MCF 10A (cell line): Measurements from ENCODE around the gene CACNA2D4. TPM values are rescaled to one million over a fixed set of nuclear protein-coding genes. Genes with fewer than 3 reads are reported as not detected.

ENCODE experiments used
- BruUV-seq: library from RNA; stranded (reverse); fragments of 400-500 nt; replicated peaks from 2 replicates; lab custom pipeline; 2021; lab: Mats Ljungman, UMichigan
- CTCF ChIA-PET: fragments of 300-600 bp; sonication (Branson Sonifier 250); formaldehyde crosslinking; extraction: SDS; loops from one replicate; lab custom pipeline; 2021; ENCODE audit warnings: antibody characterized with exemption, inconsistent platforms; lab: Yijun Ruan, JAX
- POLR2A ChIA-PET: fragments of 300-600, 350-650 bp; sonication (Branson Sonifier 250); formaldehyde crosslinking; extraction: SDS; loops from one replicate; lab custom pipeline; 2020; ENCODE audit warnings: antibody characterized with exemption, inconsistent platforms; lab: Yijun Ruan, JAX
- DNase-seq: peaks from one replicate; pipeline ENCODE4 v3.0.0-alpha.2; 2018; ENCODE audit not compliant: unreplicated experiment
- H3K27ac Mint-ChIP-seq: one replicate; pipeline ENCODE4 v1.8.0; 2022; ENCODE audit warnings: mild to moderate bottlenecking, low read depth, mixed read lengths; ENCODE audit not compliant: unreplicated experiment
- H3K27me3 Mint-ChIP-seq: one replicate; pipeline ENCODE4 v1.8.0; 2022; ENCODE audit warnings: mixed read lengths; ENCODE audit not compliant: insufficient read depth, unreplicated experiment
- H3K36me3 Mint-ChIP-seq: one replicate; pipeline ENCODE4 v1.8.0; 2022; ENCODE audit warnings: mild to moderate bottlenecking, moderate library complexity, mixed read lengths; ENCODE audit not compliant: insufficient read depth, unreplicated experiment
- H3K4me1 Mint-ChIP-seq: one replicate; pipeline ENCODE4 v1.8.0; 2022; ENCODE audit warnings: mixed read lengths; ENCODE audit not compliant: insufficient read depth, unreplicated experiment
- H3K4me3 Mint-ChIP-seq: one replicate; pipeline ENCODE4 v1.8.0; 2022; ENCODE audit warnings: mild to moderate bottlenecking, moderate library complexity, mixed read lengths; ENCODE audit not compliant: unreplicated experiment
- H3K9me3 Mint-ChIP-seq: one replicate; pipeline ENCODE4 v1.8.0; 2022; ENCODE audit warnings: mixed read lengths; ENCODE audit not compliant: unreplicated experiment
- CTCF ChIP-seq: fragments of 200-600 bp; IDR thresholded peaks from one replicate; pipeline ENCODE4 v1.8.0; 2022; ENCODE audit warnings: antibody characterized with exemption, mild to moderate bottlenecking; ENCODE audit not compliant: unreplicated experiment
- intact Hi-C: fragments of 100-400 bp; cut with micrococcal nuclease; formaldehyde crosslinking; loops from 2 replicates; pipeline ENCODE4 v1.14.1; 2022
- total RNA-seq: library from RNA; stranded (reverse); gene quantifications from 2 replicates; pipeline ENCODE4 v1.2.3, GENCODE V29; 2022

The CACNA2D4 gene
- total RNA-seq, 1 experiment from 2014 or later = not detected

DNA sequence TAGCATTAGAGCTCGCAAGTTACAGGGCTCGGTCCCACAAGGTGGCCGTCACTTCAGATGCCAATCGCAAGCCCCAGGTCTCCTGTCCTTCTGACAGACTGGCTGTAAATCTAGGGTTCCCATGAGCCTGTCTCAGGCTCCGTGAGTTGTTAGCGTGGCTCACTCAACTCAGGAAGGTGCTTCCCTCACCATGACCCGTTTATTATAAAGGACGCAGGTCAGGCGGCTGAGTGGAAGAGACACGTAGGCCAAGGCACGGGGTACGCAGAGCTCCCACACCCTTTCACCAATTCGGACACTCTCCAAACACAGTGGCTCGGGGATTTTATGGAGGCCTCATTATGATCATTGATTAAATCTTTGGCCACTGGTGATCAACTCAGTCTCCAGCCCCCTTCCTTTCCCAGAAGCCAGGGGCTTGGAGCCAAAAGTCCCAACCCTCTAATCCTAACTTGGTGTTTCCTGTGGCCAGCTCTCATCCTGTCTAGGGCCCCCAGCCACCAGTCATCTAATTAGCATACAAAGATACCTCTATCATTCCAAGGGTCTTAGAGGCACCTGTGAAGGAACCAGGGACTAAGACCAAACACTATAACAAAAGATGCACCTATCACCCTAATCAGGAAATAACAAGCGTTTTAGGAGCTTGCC lies 123.9 kb downstream of the CACNA2D4 start:
- no peak for TF ChIP-seq CTCF
- CTCF ChIA-PET = interaction anchor here (1.0 to 14.0 kb wide), 11 partner anchors 10 to 240 kb away, joined by 3 to 341 read pairs (median 5); no protein-coding TSS in a partner anchor
- Mint-ChIP-seq H3K27me3 (no peaks in the 10 kb centered on the region), H3K27ac (no peak overlapping the region), H3K36me3 (peaks cover 22% of the 10 kb centered on the region), H3K4me3 (no peak overlapping the region), H3K4me1 (peaks cover 14% of the 10 kb centered on the region), H3K9me3 (no peaks in the 10 kb centered on the region)
- no peak for DNase-seq
- intact Hi-C loops = loop anchor here (5.0 kb wide), 1 partner anchor 488 kb away; no protein-coding TSS in a partner anchor
- POLR2A ChIA-PET = interaction anchor here (0.6 to 2.7 kb wide), 3 partner anchors 103 to 145 kb away, joined by 3 to 16 read pairs (median 3); no protein-coding TSS in a partner anchor
- no TSS peak for BruUV-seq

GRCh38 chr12:1793426-1794210 lies 124.8 kb downstream of the CACNA2D4 start:
- H3K4me1 Mint-ChIP-seq = peaks cover 14% of the 10 kb centered on the region

DNA sequence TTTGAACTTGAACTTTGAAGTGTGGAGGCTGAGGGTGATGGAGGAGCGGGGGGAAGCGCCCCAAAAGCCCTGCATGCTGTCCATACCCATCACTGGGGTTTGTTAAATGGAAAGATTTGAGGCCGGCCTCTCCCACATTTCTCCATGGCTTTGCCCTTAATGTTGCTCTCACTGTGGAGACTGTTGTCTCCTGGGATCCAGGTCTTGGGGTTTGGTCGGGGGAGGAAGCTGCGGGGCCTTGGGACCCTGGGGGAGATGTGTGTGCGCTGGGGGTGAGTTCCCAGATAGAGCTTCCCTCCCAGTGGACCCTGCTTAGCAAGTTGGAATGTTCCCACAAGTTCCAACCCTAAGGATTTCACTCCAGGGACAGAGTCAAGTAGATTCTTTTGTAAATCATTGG lies 126.0 kb downstream of the CACNA2D4 start:
- Mint-ChIP-seq H3K27me3 (no peaks in the 10 kb centered on the region), H3K4me3 (no peak overlapping the region), H3K36me3 (peaks cover 31% of the 10 kb centered on the region), H3K4me1 (peaks cover 14% of the 10 kb centered on the region), H3K27ac (no peak overlapping the region), H3K9me3 (no peaks in the 10 kb centered on the region)
- DNase-seq = no peak
- no peak for TF ChIP-seq CTCF
- BruUV-seq = no TSS peak
- POLR2A ChIA-PET = interaction anchor here (1.6 to 1.9 kb wide), 4 partner anchors 139 to 162 kb away, joined by 3 to 8 read pairs (median 6); no protein-coding TSS in a partner anchor
- CTCF ChIA-PET = interaction anchor here (0.6 to 14.0 kb wide), 9 partner anchors 17 to 242 kb away, joined by 3 to 341 read pairs (median 23); no protein-coding TSS in a partner anchor
- intact Hi-C loops = no loop called here

More at GRCh38 chr12:1793426-1794210, 124.8 kb downstream of the CACNA2D4 start:
- no peak overlapping the region for H3K27ac Mint-ChIP-seq
- POLR2A ChIA-PET = interaction anchor here (0.6 to 1.6 kb wide), 2 partner anchors 135 to 159 kb away, joined by 3 to 6 read pairs; no protein-coding TSS in a partner anchor
- peaks cover 25% of the 10 kb centered on the region for H3K36me3 Mint-ChIP-seq
- CTCF ChIA-PET = interaction anchor here (0.6 to 14.0 kb wide), 7 partner anchors 142 to 1166 kb away, joined by 3 to 341 read pairs (median 12); no protein-coding TSS in a partner anchor
- BruUV-seq = no TSS peak
- no peak overlapping the region for H3K4me3 Mint-ChIP-seq
- no peaks in the 10 kb centered on the region for H3K27me3 Mint-ChIP-seq
- no peak for TF ChIP-seq CTCF
- DNase-seq = no peak
- H3K9me3 Mint-ChIP-seq = no peaks in the 10 kb centered on the region
- intact Hi-C loops = no loop called here
